Prostate gland (tissue), 2 donors: ENCODE data around the gene HSPA1B. TPM values are rescaled to one million over a fixed set of nuclear protein-coding genes. Genes with fewer than 3 reads are reported as not detected.
A peak's percentile ranks its signal among the peaks of the same experiment; 100 is the strongest.
"Not testable (repeated sequence)": the region's sequence is repeated elsewhere in the genome, so short reads cannot be mapped to it uniquely, and the experiment has no call there.

Experiments
- DNase-seq: peaks from one replicate; pipeline ENCODE4 v3.0.0-alpha.2; 2019; ENCODE audit warnings: low spot score
- H3K27ac ChIP-seq, 2 donors: fragments of 200-600 bp; sonication (generic); 2 replicates each; pipeline ENCODE4 v1.5.1; 2017 to 2019
- H3K27me3 ChIP-seq: fragments of 200-600 bp; sonication (generic); replicated peaks from 2 replicates; pipeline ENCODE4 v1.5.1; 2019; ENCODE audit not compliant: insufficient read depth
- H3K36me3 ChIP-seq, 2 donors: fragments of 200-600 bp; sonication (generic); 1 replicate in 1 of 2; 2 replicates in 1 of 2; pipeline versions ENCODE4 v1.5.1 to v1.8.1; 2017 to 2019
- H3K4me1 ChIP-seq: fragments of 200-600 bp; sonication (generic); replicated peaks from 2 replicates; pipeline ENCODE4 v1.5.1; 2019
- H3K4me3 ChIP-seq, 2 donors: fragments of 200-600 bp; sonication (generic); 2 replicates each; pipeline ENCODE4 v1.5.1; 2017 to 2019
- H3K9me3 ChIP-seq: fragments of 200-600 bp; sonication (generic); 2 replicates; pipeline ENCODE4 v1.5.1; 2017
- CTCF ChIP-seq, 4 experiments: fragments of 200-600 bp in 2 of 4; fragments of 450-650 bp in 2 of 4; sonication (generic) in 2 of 4; IDR thresholded peaks; 1 replicate in 3 of 4; 2 replicates in 1 of 4; pipeline ENCODE4 v1.5.1; 2016 to 2019; ENCODE audit warnings: antibody characterized with exemption in 4 of 4, mild to moderate bottlenecking in 2 of 4, moderate library complexity in 2 of 4
- POLR2A ChIP-seq: fragments of 450-650 bp; IDR thresholded peaks from one replicate; pipeline ENCODE4 v1.6.1; 2016; ENCODE audit warnings: antibody characterized with exemption, mild to moderate bottlenecking
- POLR2AphosphoS5 ChIP-seq: sonication (generic); formaldehyde crosslinking; IDR thresholded peaks from one replicate; pipeline ENCODE4 v1.6.1; 2017; ENCODE audit warnings: antibody characterized with exemption
- WGBS: methylation state at CpG from one replicate; pipeline ENCODE4 v1.1.5; 2018; 5-methylcytosine and 5-hydroxymethylcytosine counted together
- intact Hi-C: fragments of 100-400 bp; cut with DNase I; formaldehyde crosslinking; loops from one replicate; pipeline ENCODE4 v1.14.2; 2022
- total RNA-seq, 2 donors: library from RNA; depleted of rRNA; stranded (reverse); fragments of >200 nt; gene quantifications; one replicate each; pipeline ENCODE4 v1.1.0, GENCODE V29; 2016

Gene HSPA1B
- total RNA-seq, 2 donors from 2014 or later, result 331 to 360 TPM

DNA sequence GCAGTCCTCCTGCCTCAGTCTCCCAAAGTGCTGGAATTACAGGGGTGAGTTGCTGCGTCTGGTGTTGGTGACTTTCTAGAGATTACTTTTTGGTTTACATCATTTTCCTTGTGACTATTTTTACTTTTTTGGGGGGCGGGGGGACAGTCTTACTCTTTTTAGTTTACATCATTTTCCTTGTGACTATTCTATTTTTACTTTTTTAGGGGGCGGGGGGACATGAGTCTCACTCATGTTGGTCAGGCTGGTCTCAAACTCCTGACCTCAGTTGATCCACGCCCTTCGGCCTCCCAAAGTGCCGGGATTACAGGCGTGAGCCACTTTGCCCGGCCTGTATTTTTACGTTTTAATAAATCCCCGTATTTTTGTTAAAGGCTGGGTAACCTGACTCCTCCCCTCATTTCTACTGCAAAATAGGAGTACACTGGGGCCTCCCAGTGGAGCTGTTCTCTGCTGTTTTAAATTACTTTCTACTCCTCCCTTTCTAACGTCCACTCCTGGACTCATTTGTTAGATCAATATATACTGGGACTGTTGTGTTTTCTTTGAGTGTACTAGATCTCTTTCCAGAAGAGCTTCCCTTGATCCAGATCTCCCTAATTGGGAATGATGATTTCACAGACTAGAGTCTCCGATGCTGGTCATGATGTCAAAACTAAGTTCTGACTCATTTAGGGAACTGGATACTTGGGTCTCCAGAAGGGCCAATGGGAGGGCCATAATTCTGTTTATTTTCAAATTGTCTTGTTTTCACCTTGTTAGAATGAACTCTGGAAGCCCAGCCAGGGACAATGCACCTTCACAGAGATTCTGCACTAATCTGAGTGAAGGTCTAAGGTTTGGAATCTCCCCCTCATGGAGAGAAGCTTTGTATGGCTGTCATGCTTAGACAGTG lies 9.2 kb downstream of the HSPA1B start:
- H3K4me3 ChIP-seq, result peak overlapping the region; percentile 70 to 80
- H3K9me3 ChIP-seq, result no peaks in the 10 kb centered on the region
- intact Hi-C loops, result no loop called here
- H3K36me3 ChIP-seq, result peaks cover 0 to 3% of the 10 kb centered on the region in 2 donors
- H3K27me3 ChIP-seq, result no peaks in the 10 kb centered on the region
- peak overlapping the region; percentile 97 for H3K27ac ChIP-seq
- TF ChIP-seq CTCF (IDR thresholded peaks at IDR 0.05) (peak in 1 of 4 experiments; percentile 19), POLR2AphosphoS5 (no peak)
- peaks cover 15% of the 10 kb centered on the region for H3K4me1 ChIP-seq
- 18% methylated on average over 12 of the region's 12 CpGs for WGBS
- DNase-seq, result no peak

- Histone ChIP-seq H3K4me3 (peak overlapping the region in 1 of 2 donors; percentile 80), H3K4me1 (peaks cover 14% of the 10 kb centered on the region), H3K36me3 (peaks cover 0 to 3% of the 10 kb centered on the region in 2 donors), H3K9me3 (no peaks in the 10 kb centered on the region), H3K27ac (peak overlapping the region; percentile 97), H3K27me3 (no peaks in the 10 kb centered on the region)
- WGBS, result 6% methylated on average over 1 of the region's 1 CpG
- TF ChIP-seq POLR2AphosphoS5 (no peak), CTCF (IDR thresholded peaks at IDR 0.05) (no peak), POLR2A (no peak)
- no peak for DNase-seq
- intact Hi-C loops, result no loop called here
Observed at GRCh38 chr6:31837369-31838113, 10.0 kb downstream of the HSPA1B start.

GRCh38 chr6:31838114-31838553 lies 10.6 kb downstream of the HSPA1B start:
- H3K27ac ChIP-seq, H3K27me3 ChIP-seq, intact Hi-C loops, H3K4me3 ChIP-seq, H3K36me3 ChIP-seq, H3K9me3 ChIP-seq, DNase-seq: not testable (repeated sequence)
- WGBS, result 87% methylated on average over 9 of the region's 9 CpGs
- peaks cover 14% of the 10 kb centered on the region for H3K4me1 ChIP-seq

DNA sequence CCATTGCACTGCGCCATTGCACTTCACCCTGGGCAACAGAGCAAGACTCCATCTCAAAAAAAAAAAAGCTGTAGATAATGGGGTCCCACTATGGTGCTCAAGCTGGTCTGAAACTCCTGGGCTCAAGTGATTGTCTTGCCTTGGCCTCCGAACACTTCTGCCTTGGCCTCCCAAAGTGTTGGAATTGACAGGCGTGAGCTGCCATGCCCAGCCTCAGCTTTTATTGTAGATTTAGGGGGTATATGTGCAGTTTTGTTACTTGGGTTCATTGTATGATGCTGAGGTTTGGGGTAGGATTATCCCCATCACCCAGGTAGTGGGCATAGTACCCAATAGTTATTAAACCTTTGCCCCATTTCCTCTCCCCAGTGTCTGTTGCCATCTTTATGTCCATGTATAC lies 11.4 kb downstream of the HSPA1B start:
- peaks cover 0 to 3% of the 10 kb centered on the region in 2 donors for H3K36me3 ChIP-seq
- peaks cover 14% of the 10 kb centered on the region for H3K4me1 ChIP-seq
- no peak for DNase-seq
- H3K27me3 ChIP-seq, result no peaks in the 10 kb centered on the region
- 93% methylated on average over 3 of the region's 3 CpGs for WGBS
- intact Hi-C loops, result no loop called here
- no peak overlapping the region for H3K4me3 ChIP-seq
- H3K27ac ChIP-seq, result no peak overlapping the region
- H3K9me3 ChIP-seq, result no peaks in the 10 kb centered on the region
- no peak for TF ChIP-seq POLR2AphosphoS5
- TF ChIP-seq CTCF (IDR thresholded peaks at IDR 0.05), result no peak
- TF ChIP-seq POLR2A, result no peak

- H3K9me3 ChIP-seq, H3K27ac ChIP-seq, H3K4me3 ChIP-seq, DNase-seq, H3K36me3 ChIP-seq, H3K27me3 ChIP-seq, intact Hi-C loops: not testable (repeated sequence)
- H3K4me1 ChIP-seq, result peaks cover 14% of the 10 kb centered on the region
- WGBS, result 88% methylated on average over 8 of the region's 8 CpGs
Observed at GRCh38 chr6:31839779-31840126, 12.2 kb downstream of the HSPA1B start.
